HEK293T (cell line): ENCODE measurements around the gene OR1F1.
A peak's percentile ranks its signal among the peaks of the same experiment; 100 is the strongest.

ENCODE experiments used
- CTCF ChIA-PET: fragments of 350-600 bp; formaldehyde crosslinking; extraction: SDS; loops from one replicate; lab custom pipeline; 2021; ENCODE audit warnings: antibody characterized with exemption, inconsistent platforms; lab: Yijun Ruan, JAX
- POLR2A ChIA-PET: fragments of 350-600 bp; formaldehyde crosslinking; extraction: SDS; loops from one replicate; lab custom pipeline; 2020; ENCODE audit warnings: antibody characterized with exemption, inconsistent platforms; lab: Yijun Ruan, JAX
- DNase-seq: peaks from one replicate; pipeline ENCODE4 v3.0.0; 2012; ENCODE audit warnings: mixed read lengths; ENCODE audit errors: extremely low spot score
- ARNT ChIP-seq: fragments of 450-650 bp; IDR thresholded peaks from 2 replicates; pipeline ENCODE4 v1.6.1; 2017; ENCODE audit warnings: mild to moderate bottlenecking
- BHLHE40 ChIP-seq: fragments of 450-650 bp; IDR thresholded peaks from 2 replicates; pipeline ENCODE4 v1.6.1; 2016; ENCODE audit warnings: mild to moderate bottlenecking, moderate library complexity, borderline replicate concordance
- CTBP1 ChIP-seq: fragments of 450-650 bp; IDR thresholded peaks from 2 replicates; pipeline ENCODE4 v1.6.1; 2016; ENCODE audit warnings: borderline replicate concordance
- ELF4 ChIP-seq: fragments of 450-650 bp; IDR thresholded peaks from 2 replicates; pipeline ENCODE4 v1.6.1; 2017; ENCODE audit warnings: antibody characterized with exemption
- FOXA1 ChIP-seq: fragments of 450-650 bp; IDR thresholded peaks from 2 replicates; pipeline ENCODE4 v1.6.1; 2016; ENCODE audit warnings: mild to moderate bottlenecking
- FOXK2 ChIP-seq: fragments of 450-650 bp; IDR thresholded peaks from 2 replicates; pipeline ENCODE4 v1.6.1; 2016; ENCODE audit warnings: mild to moderate bottlenecking
- FOXM1 ChIP-seq: fragments of 450-650 bp; IDR thresholded peaks from 2 replicates; pipeline ENCODE4 v1.6.1; 2017; ENCODE audit warnings: mild to moderate bottlenecking, borderline replicate concordance
- HDGF ChIP-seq: fragments of 450-650 bp; IDR thresholded peaks from 2 replicates; pipeline ENCODE4 v1.6.1; 2017; ENCODE audit warnings: antibody characterized with exemption, borderline replicate concordance
- L3MBTL2 ChIP-seq: fragments of 450-650 bp; conservative IDR thresholded peaks from 2 replicates; pipeline ENCODE4 v1.6.1; 2016; ENCODE audit warnings: mild to moderate bottlenecking
- LEF1 ChIP-seq: fragments of 450-650 bp; IDR thresholded peaks from 2 replicates; pipeline ENCODE4 v1.6.1; 2017; ENCODE audit warnings: mild to moderate bottlenecking, borderline replicate concordance
- NFRKB ChIP-seq: fragments of 450-650 bp; IDR thresholded peaks from 2 replicates; pipeline ENCODE4 v1.6.1; 2016; ENCODE audit warnings: mild to moderate bottlenecking, moderate library complexity
- PKNOX1 ChIP-seq: fragments of 450-650 bp; IDR thresholded peaks from 2 replicates; pipeline ENCODE4 v1.6.1; 2016
- SP1 ChIP-seq: fragments of 450-650 bp; IDR thresholded peaks from 2 replicates; pipeline ENCODE4 v1.6.1; 2017
- SUZ12 ChIP-seq: fragments of 450-650 bp; IDR thresholded peaks from 2 replicates; pipeline ENCODE4 v1.6.1; 2016; ENCODE audit warnings: mild to moderate bottlenecking
- TARDBP ChIP-seq: fragments of 450-650 bp; IDR thresholded peaks from 2 replicates; pipeline ENCODE4 v1.6.1; 2016
- ZNF384 ChIP-seq: fragments of 450-650 bp; IDR thresholded peaks from 2 replicates; pipeline ENCODE4 v1.6.1; 2016

OR1F1 gene

DNA sequence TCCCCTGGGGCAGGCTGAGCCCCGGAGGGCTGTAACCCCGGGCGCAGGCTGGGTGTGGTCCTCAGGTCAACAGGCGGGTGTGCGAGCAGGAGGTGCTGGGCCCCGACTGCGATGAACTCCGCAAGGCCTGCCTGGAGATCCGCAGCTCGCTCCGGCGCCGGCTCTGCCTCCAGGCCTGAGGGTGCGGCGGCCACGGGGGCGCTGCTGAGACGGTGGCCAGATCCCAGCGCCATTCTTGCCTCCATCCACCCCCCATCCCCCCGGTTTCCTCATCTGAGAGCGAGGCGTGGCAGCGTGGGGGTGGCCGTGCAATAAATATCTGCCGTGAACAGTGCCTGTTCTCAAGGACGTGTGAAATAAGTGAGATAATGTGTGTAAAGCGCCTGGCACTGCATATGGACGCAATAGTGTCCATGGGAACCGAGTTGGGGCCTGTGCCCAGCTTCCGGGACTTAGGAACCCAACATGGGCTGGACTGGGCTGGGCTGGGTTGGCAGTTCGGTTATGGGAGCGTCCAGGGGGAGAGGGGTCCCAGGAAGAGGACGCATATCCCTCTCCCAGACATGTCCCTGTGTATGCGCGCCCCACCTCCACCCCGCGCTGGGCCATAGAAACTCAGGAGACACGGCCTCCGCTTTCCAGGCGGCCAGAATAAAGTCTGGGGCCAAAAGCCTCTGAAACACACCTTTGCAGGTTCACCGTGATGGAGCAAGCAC is 38.2 kb upstream of the OR1F1 start:
- ChIA-PET POLR2A (interaction anchor here (0.8 to 5.2 kb wide), 20 partner anchors 9 to 133 kb away, joined by 3 to 78 read pairs (median 4); partner anchors contain the start of genes OR1F1, ZNF213 and ZNF263), CTCF (interaction anchor here (0.6 to 2.4 kb wide), 11 partner anchors 15 to 228 kb away, joined by 3 to 20 read pairs (median 3); partner anchors contain the start of gene ZNF213)
- TF ChIP-seq HDGF (0 out of 2 replicates have a peak, but pooled peaks have one; percentile 69), FOXM1 (no peak), PKNOX1 (no peak)
- peak; percentile 56 for DNase-seq

DNA sequence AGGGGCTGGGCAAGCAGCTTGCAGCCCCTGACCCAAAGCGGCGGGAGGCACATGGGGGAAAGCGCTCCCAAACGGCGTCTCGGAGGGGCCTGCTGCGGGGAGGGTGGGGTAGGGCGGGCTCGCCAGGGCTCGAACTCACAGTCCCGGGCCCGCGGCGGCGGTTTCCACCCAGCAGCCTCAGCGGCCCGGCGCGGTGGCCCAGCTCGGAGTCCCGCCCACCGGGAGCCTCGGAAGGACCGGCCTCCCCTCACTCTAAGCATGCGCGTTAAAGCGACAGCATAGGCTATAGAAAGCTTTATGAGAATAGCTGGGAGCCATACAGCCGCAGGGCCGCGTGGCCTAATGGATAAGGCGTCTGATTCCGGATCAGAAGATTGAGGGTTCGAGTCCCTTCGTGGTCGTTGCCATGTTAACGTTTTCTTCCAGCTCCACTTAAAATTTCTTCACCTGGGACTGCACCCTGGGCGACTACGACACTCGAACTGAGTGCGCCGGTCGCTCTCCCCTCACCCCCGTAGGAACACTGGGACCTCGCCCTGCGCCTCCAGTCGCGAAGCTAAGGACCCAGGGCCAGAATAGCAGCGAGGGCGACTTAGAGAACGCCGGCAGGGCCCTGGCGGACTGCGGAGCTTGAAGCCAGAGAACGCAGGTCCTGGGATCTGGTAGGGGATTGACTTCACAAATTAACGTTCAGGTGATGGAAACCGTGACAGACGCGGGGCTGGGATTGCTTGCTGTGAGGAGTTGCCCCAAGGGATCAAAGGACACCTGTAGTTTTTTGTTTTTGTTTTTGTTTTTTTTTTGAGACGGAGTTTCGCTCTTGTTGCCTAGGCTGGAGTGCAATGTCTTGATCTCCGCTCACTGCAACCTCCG is 37.4 kb upstream of the OR1F1 start:
- ChIA-PET CTCF (interaction anchor here (0.6 to 2.4 kb wide), 7 partner anchors 15 to 258 kb away, joined by 3 to 20 read pairs (median 5); no protein-coding TSS in a partner anchor), POLR2A (interaction anchor here (0.8 to 5.2 kb wide), 17 partner anchors 8 to 132 kb away, joined by 3 to 78 read pairs (median 4); partner anchors contain the start of genes OR1F1, ZNF213 and ZNF263)
- TF ChIP-seq TARDBP (no peak), NFRKB (no peak), SUZ12 (no peak), FOXK2 (no peak), BHLHE40 (no peak), L3MBTL2 (no peak), ARNT (no peak), LEF1 (no peak), HDGF (no peak), SP1 (no peak), FOXM1 (no peak), PKNOX1 (no peak), CTBP1 (no peak), ZNF384 (no peak), ELF4 (no peak), FOXA1 (no peak)
- peak; percentile 95 for DNase-seq

- CTCF ChIA-PET, result interaction anchor here (0.6 to 1.4 kb wide), 3 partner anchors 20 to 93 kb away, joined by 3 to 9 read pairs (median 4); no protein-coding TSS in a partner anchor
- POLR2A ChIA-PET, result interaction anchor here (1.1 to 1.2 kb wide), 2 partner anchors 20 to 31 kb away, joined by 3 to 5 read pairs; no protein-coding TSS in a partner anchor
- TF ChIP-seq HDGF (no peak), SP1 (no peak), ARNT (no peak), TARDBP (no peak), CTBP1 (no peak), FOXK2 (no peak), NFRKB (no peak), ZNF384 (no peak), PKNOX1 (no peak), FOXA1 (no peak), L3MBTL2 (no peak), LEF1 (no peak), SUZ12 (no peak)
- DNase-seq, result no peak
Measured at GRCh38 chr16:3152027-3152276, 36.1 kb upstream of the OR1F1 start.

GRCh38 chr16:3152277-3152990 is 35.6 kb upstream of the OR1F1 start:
- CTCF ChIA-PET, result interaction anchor here (0.6 to 1.4 kb wide), 4 partner anchors 10 to 94 kb away, joined by 3 to 9 read pairs (median 4); no protein-coding TSS in a partner anchor

More at GRCh38 chr16:3152277-3152990, 35.6 kb upstream of the OR1F1 start:
- TF ChIP-seq FOXK2 (no peak), PKNOX1 (no peak), ELF4 (no peak), L3MBTL2 (peak; percentile 82), CTBP1 (peak; percentile 52; the same call in 1 of the 2 replicates), LEF1 (no peak), FOXA1 (no peak), HDGF (no peak), ZNF384 (no peak), SP1 (no peak), FOXM1 (no peak), ARNT (no peak), SUZ12 (no peak)
- POLR2A ChIA-PET, result interaction anchor here (1.0 to 1.2 kb wide), 3 partner anchors 18 to 30 kb away, joined by 3 to 5 read pairs (median 4); partner anchors contain the start of gene ZNF213
- peak; percentile 68 for DNase-seq
